Bronchial epithelial cell (primary cell): ENCODE results near the gene UPK3A. TPM values are rescaled to one million over a fixed set of nuclear protein-coding genes. Genes with fewer than 3 reads are reported as not detected.
A peak's percentile ranks its signal among the peaks of the same experiment; 100 is the strongest.

Source experiments
- DNase-seq: peaks from one replicate; pipeline ENCODE4 v3.0.0-alpha.2; 2010; ENCODE audit warnings: low read depth
- FAIRE-seq: peaks from 2 replicates; lab custom pipeline; 2011; peaks lifted over from hg19 to GRCh38; lab: Jason Lieb, UNC
- H3K27me3 ChIP-seq: 2 replicates; pipeline ENCODE4 v1.5.1; 2011; ENCODE audit warnings: low read length; ENCODE audit not compliant: control insufficient read depth, insufficient read depth
- H3K36me3 ChIP-seq: 2 replicates; pipeline ENCODE4 v1.5.1; 2011; ENCODE audit warnings: low read length; ENCODE audit not compliant: control insufficient read depth, insufficient read depth
- H3K4me3 ChIP-seq: 2 replicates; pipeline ENCODE4 v1.5.1; 2011; ENCODE audit warnings: mild to moderate bottlenecking, low read depth, low read length, control low read depth
- CTCF ChIP-seq: IDR thresholded peaks from 2 replicates; pipeline ENCODE4 v1.5.1; 2011; ENCODE audit warnings: mild to moderate bottlenecking, moderate library complexity, low read length, control low read depth, inconsistent platforms; ENCODE audit not compliant: insufficient read depth, severe bottlenecking
- total RNA-seq: library from RNA; depleted of rRNA; stranded (reverse); fragments of >200 nt; gene quantifications from 2 replicates; pipeline ENCODE4 v1.2.1, GENCODE V29; 2014

The UPK3A gene
- total RNA-seq, 1 donor from 2014 or later: not detected

- no peaks in the 10 kb centered on the region for H3K27me3 ChIP-seq
- H3K36me3 ChIP-seq: peaks cover 10% of the 10 kb centered on the region
- FAIRE-seq (no peak), DNase-seq (peak; percentile 82)
- no peak for TF ChIP-seq CTCF
- no peak overlapping the region for H3K4me3 ChIP-seq
Observed at GRCh38 chr22:45318168-45318557, 33.4 kb downstream of the UPK3A start.

- no peak for DNase-seq
- no peak for FAIRE-seq
Observed at GRCh38 chr22:45318558-45319323, 34.0 kb downstream of the UPK3A start.

GRCh38 chr22:45319324-45319685 lies 34.6 kb downstream of the UPK3A start:
- H3K27me3 ChIP-seq: no peaks in the 10 kb centered on the region
- no peak for TF ChIP-seq CTCF
- no peak overlapping the region for H3K4me3 ChIP-seq
- FAIRE-seq: no peak
- H3K36me3 ChIP-seq: peaks cover 15% of the 10 kb centered on the region
- no peak for DNase-seq

More at GRCh38 chr22:45318558-45319323, 34.0 kb downstream of the UPK3A start:
- H3K27me3 ChIP-seq: no peaks in the 10 kb centered on the region
- H3K4me3 ChIP-seq: no peak overlapping the region
- peaks cover 13% of the 10 kb centered on the region for H3K36me3 ChIP-seq
- no peak for TF ChIP-seq CTCF

- no peak for TF ChIP-seq CTCF
Observed at GRCh38 chr22:45320357-45320976, 35.7 kb downstream of the UPK3A start.

GRCh38 chr22:45321827-45322226 lies 37.1 kb downstream of the UPK3A start:
- FAIRE-seq: no peak
- Histone ChIP-seq H3K27me3 (no peaks in the 10 kb centered on the region), H3K4me3 (no peak overlapping the region), H3K36me3 (peaks cover 16% of the 10 kb centered on the region)
- no peak for DNase-seq
- TF ChIP-seq CTCF: no peak

More at GRCh38 chr22:45320357-45320976, 35.7 kb downstream of the UPK3A start:
- Histone ChIP-seq H3K27me3 (no peaks in the 10 kb centered on the region), H3K4me3 (no peak overlapping the region), H3K36me3 (peaks cover 16% of the 10 kb centered on the region)
- FAIRE-seq (no peak), DNase-seq (peak; percentile 10)
